NCI-H2081 treated with DMSO at 0.1 percent for 48 hours (cell line): ENCODE results near the gene CIPC.

Experiments used
- DNase-seq: peaks from one replicate; lab custom pipeline; 2025; lab: John Stamatoyannopoulos, UW

The CIPC gene

DNA sequence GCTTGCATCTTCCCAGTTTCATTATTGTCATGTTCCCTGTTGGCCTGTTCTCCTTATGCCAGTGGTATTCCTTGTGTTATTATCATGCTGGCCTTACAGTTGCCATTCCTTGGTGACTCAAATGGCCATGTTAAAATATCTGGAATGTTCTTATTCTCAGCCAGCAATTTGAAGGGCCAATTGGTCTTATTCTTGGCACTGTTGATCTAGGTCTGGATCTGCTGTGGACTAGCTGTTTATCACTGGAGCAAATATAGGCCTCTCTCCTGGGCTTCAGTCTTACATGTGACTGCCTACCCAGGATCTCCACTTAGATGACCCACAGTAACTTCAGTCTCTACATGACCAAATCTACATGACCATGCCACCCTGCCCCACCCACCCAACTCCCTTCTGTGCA is 5.4 kb downstream of the CIPC start:
- DNase-seq: no peak

DNA sequence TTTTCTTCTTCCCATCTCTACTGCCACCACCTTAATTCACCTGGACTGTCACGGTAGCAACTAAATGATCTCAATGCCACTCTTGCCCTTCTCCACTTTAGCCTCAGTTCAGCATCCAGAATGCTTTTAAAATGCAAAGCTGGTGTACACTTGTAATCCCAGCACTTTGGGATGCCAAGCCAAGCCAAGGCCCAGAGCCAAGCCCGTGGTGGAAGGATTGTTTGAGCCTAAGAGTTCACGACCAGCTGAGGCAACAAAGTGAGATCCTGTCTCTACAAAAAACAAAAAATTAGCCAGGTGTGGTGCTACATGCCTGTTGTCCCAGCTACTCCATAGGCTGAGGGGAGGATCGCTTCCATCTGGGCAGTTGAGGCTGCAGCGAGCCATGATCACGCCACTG is 5.9 kb downstream of the CIPC start:
- no peak for DNase-seq

DNA sequence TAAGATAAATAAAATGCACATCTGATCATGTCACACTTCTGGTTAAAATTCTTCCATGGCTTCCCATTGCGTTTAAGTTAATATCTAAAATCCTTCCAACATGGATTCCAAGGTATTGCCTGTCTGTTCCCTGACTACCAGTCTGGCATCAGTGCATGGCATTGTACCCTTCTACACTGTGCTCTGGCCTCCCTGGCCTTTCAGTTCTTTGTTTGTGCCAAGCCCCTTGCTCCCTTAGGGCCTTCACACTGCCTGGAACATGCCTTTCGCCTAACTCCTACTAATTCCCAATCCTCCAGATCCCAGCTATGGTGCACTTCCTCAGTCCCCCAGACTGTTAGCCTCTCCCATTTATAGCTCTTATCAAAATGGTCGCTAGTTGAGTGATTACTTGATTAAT is 6.3 kb downstream of the CIPC start:
- DNase-seq: no peak

DNA sequence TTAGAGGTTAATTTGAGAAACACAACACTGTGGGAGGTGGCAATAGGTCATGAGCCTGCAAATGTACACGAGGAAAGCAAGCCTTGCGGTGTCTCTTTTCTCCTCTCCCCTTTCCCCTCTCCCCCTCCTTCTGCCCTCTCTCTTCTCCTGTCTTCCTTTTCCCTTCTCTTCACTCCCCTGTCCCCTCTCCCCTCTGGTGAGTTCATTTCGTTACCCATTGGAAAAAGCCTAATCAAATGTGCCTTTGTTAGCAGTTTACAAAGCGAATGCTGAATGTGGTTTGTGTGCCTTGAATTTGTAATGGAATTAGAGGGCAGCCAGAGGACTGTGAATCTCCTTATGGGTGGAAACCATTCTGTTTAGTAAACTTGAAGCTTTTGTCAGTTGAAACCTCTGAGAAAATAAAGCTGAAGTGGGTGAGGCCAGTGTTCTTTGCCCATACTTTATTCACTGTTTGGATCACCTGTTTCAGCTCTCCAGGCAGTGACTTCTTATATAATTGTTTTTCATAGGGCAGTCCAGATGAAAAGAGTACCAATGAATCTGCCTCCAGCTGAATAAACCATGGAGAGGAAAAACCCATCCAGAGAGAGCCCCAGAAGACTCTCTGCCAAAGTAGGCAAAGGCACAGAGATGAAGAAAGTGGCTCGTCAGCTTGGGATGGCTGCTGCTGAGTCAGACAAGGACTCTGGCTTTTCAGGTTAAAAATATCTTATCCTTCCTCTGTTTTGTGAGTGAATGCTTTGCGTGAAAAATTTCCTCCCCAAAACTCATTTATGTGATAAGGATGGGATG is 7.3 kb downstream of the CIPC start:
- DNase-seq: no peak

DNA sequence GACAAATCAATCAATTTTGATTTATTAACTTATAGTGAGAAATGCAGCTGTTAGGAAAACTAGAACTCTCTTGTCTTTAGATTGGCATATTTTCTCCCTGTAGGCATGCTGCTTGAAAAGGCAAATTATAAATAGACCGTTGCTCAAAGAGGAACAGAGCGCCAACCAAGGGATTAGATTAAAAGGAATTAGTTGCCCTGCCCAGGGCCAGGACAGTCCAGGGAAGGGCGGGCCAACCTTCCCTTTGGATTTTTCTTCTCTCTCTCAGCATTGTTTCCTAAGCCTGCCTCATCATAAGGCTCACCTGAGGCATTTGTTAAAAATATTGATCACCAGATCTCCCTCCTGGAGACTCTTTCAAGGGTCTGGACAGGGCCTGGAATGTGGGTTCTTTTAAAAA is 8.6 kb downstream of the CIPC start:
- DNase-seq: no peak

DNA sequence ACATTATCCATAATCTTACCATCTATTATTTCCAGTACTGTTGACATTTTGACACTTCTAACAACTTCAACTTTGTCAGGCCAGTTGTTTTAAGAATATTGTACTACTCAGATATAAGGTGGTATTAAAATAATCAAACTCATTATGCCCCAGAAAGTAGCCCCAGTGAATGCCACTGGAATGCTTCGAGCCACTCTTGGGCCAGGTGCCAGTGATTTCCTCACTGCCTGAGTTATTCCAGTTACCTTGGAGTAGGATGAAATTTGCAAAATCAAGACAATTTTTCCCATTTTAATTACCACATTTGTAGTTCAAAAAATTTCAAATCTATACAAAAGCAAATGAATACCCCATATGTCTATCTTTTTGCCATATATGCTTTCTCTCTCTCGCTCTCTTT is 9.2 kb downstream of the CIPC start:
- no peak for DNase-seq

DNA sequence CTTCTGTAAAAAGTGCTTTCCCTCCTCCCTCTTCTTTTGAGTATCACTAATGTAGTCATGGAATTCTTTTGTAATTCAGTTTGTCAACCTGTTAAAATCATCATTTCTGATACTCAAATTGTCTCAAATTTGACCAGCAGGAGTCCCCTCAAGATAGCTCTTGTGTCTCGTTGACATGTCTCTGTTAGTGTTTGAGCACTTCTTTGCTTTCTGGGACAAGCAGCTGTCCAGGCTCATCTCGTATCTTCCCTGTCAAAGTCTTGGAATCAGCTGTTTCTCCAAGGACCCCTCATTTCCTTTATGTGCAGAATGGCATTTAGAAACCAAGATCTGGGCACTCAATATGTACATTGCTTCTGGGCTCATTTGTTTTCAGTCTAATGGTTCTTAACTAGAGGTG is 10.7 kb downstream of the CIPC start:
- no peak for DNase-seq

DNA sequence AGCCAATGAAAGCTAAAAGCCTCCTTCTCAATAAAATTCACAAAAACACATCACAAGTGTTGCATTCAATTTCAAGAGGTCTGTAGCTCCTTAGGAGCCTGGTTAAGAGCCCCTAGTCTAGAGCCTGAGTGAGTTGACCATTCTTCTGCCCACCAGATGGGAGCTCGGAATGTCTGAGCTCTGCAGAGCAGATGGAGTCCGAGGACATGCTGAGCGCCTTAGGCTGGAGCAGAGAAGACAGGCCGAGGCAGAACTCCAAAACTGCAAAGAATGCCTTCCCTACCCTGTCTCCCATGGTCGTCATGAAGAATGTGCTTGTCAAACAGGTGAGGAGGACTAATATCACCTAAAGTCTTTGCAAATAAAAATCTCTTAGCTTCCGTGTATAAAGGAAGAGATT is 11.6 kb downstream of the CIPC start:
- DNase-seq: no peak

DNA sequence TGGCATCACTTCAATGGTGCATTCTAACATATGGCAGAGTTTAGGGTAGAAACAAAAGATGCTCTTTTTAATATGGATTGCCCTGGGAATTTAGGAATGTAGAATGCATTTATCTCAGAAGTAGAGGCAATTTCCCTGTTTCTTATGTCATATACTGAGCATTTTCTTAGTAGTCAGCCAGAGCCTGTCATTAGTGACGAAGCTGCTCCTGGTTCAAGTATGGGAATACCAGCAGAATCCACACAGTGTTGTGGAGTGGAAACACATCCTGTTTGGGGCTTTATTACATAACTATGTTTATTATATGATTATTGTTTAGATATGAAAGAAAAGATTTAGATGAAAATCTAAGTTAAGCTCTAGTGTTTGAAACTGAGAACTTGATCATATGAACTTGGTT is 12.2 kb downstream of the CIPC start:
- DNase-seq: no peak

DNA sequence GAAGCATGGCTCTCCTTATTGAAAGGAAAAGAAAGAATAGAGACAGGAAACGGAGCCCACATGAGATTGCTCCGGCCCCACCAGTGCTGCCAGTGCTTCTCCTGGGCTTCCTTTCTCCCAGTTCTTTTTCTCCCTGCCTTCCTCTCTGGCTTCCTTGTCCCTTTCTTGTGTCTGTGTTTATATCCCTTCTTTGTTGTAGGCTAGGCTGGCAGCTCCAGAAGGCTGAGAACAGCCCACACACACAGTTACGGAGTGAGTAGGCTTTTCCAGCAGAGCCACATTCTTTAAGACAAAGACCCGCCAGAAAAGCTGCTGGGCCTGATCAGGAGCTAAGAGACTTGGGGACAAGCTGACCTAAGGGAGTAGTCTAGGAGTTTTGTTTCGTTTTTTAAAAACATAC is 13.0 kb downstream of the CIPC start:
- DNase-seq: no peak

DNA sequence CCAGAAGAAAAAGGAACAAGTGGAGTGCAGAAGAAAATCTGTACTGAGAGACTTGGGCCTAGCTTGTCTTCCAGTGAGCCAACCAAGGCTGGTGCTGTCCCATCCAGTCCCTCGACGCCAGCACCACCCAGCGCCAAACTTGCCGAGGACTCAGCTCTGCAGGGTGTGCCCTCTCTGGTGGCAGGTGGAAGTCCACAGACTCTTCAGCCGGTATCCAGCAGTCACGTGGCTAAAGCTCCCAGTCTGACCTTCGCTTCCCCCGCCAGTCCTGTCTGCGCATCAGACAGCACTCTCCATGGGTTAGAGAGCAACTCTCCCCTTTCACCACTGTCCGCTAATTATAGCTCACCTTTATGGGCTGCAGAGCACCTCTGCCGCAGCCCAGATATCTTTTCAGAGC is 15.6 kb downstream of the CIPC start:
- no peak for DNase-seq

DNA sequence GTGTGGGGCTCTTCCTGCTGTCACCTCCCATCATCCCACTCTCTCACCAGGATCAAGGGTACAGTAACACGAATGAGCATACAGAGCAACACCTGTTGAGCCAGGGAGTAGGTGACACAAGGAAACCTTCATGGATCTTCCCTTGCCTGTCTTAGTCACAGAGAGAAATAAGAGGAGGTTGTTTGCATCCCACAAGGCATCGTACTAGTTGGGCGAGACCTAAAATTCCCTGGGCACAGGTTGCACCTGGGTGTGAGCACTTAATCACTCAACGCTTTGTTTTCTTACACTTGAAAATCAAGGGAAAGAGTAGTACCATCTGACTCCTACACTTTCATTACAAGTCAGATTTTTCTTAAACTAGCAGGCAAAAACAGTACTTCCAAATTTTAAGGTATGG is 16.6 kb downstream of the CIPC start:
- no peak for DNase-seq

DNA sequence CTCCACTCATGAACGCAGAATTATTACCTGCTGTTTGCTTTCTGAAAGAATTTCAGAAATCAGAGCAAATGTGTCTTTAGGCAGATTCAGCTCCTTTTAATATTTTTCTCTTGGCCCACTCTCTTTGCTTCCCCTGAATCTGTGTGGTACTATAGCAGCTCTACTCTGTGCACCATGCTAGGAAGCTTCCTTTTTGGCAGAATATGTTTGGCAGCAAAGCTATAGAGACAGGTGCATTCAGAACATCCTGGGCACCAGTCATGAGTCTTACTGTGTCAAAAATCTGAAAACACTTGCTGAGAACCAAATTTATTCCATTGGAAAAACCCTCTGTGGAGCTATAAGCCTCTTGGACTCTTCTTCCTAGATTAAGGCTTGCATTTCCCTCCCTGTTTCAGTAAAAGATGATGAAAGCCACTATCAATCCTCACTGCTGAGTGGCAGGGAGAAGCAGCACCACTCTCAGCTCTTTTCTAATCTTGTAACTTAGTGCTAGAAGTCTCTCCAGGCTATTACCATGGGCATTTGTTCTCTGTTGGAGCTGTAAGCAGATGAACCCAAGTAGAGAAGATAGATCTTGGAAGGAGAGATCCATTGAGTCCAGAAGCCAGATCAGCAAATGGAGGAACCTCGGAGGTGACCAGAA is 18.2 kb downstream of the CIPC start:
- DNase-seq: no peak

DNA sequence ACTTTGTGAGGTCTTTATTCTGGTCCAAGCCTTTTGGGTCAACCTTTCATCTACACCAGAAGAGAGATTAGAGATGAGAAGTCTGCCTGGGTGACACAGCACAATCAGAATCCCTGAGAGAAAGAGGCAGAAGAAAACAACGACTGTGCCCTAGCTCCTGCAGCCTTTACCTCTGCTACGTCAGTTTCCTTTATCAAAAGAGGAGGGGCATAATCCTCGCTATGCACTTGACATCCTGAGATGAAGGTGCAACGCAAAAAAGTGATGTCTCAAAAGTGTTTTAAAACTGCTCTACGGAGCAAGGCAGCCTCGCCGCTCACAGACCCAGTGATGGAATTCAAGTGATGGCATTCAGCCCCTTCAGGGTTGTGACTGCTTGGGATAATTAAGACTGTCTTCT is 21.8 kb downstream of the CIPC start:
- DNase-seq: no peak

DNA sequence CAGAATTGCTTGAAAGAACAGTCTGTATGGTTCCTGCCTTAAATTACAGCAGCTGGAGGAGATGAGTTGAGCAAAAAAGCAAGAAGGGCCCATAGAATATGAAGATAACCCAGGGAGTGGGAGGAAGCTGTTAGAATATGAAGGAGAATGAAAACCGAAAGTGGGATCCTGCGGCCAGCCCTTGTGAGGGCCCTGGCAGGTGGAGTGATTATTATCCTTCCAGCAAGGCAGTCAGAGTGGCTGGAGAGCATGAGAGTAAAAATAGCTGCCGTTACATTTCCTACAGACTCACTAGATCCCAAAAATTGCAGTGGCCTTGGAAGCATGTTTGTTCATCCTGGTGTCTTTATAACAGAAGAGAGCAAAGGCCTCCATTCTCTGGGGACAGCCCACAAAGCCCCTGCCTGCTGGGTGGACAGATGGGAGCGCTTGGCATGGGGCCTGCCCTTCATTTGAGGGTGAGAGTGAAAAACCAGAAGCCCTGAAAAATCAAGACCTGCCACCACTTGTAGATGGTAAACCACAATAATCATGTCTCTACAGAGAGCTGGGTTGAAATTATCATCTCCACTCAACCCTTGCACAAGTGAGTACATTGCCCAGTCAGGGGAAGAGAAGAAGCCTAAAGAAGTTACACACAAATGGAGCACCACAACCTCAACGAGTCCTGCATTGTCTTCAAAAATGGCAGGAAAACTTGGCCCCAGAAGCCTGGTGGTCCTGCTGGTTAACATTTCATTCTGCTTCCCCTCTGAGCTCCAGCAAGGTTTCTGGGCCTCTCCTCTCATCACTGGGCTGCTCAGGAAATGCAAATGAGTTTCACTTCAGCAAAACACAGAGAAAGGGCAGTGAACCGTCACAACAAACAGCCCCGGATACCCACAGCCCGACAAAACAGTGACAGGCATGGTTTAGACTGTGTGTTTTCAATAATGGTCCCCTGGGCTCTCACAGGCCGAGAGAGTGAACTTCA is 23.0 kb downstream of the CIPC start:
- DNase-seq: no peak

DNA sequence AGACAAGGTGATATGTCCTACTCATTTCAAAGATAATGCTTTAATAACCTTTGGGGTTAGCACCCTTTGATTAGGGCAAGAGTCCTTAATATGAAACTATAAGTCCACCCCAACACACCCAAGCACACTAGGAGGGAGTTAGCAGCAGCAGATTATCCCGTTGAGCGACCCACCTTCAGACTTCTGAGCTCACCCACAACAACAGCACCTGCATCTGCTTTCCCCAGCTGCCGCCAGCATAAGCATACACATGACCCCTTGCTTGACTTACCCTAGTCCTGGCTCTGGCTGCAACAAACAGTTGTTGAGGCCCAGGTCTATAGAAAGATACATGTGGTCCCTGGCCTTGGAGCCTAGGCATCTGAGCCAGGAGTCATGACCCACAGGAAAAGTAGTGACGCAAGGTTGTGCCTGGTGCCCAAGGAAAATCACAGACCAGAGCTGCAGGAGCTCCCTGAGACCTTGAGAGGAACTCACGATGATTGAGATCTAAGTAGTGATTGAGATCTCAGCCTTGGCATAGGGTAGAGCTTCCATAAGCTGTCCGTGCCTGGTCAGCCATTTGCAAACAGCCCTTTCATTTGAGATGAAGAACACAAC is 24.6 kb downstream of the CIPC start:
- no peak for DNase-seq

DNA sequence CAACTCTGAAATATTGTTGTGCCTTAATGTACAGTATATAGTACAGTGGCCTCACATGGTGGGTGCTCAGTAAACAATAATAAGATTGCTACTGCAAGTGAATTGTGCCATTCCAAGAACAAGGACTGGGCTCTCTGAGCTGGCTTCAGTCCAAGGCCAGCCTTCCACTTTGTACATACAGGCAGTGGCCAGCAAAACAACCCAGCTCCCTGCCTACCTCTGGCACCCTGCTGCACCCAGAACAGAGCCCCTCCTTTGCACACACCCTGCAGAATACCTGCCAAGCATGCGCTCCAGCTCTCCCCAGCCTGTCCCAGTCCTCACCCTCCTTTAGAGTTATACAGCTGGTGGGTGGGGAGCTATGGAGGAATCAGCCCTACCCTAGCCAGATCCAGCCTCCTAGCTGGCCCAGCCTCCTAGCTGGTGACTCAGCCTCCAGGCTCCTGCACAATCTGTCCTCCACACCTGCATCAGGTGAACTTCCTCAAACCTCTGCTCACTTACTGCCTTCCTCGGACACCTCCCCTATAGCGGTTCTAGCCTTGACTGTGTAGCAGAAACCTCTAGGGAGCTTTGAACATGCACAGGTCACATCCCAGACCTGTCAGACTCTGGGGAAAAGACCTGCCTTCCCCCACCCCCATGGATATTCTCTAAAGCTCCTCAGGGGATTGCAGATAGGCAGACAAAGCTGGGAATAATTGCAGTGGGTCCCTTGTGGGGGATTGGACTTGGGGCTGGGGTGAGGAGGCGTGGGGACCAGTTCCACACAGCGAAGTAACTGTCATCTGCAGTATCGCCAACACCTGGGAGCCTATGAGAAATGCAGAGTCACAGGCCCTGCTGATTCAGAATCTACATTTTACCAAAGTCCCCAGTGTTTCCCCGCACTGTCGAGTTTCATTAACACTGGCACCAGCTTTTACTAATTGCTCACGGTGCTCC is 25.6 kb downstream of the CIPC start:
- DNase-seq: peak; percentile 34

DNA sequence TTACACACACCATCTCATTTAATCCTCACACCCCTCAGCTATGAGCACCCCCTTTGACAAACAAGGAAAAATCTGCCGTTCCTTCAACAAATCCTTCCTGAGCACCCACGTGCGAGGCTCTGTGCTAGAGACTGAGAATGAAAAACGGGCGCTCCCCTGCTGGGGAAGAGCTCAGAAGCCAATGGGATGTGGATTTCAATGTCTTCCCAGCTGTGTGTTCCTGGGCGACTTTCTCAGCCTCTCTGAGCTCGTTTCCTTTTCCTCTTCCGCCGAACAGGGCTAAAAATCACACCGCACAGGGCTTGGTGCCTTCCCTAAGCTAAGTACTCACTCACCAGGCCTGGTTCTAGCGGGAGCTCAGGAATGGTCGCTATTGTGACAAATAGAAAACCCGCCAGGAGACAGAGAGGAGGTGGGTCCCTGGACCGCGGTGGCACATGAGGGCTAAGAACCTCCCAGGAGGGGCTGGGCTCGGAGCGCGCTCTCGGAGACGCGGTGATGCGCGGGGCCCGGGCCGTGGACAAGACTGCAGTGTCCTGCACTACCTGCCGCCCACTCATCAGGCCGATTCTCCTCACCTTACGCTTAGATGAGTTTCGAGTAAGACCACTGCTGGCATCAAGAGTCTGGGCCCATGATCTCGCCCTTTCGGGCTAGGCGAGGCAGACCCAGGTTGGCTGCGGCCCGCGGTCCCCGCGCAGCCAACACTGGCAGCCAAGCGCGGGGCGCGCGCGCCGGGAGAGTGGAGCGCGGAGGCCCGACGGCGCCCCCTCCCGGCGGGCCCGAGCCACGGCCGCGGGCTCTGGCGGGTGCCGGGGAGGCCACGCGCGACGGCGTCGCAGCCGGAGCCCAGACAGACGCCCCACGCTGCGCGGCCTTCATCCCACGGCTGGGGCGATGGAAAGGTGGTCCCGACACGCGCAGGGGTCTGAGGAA is 26.6 kb downstream of the CIPC start:
- no peak for DNase-seq

DNA sequence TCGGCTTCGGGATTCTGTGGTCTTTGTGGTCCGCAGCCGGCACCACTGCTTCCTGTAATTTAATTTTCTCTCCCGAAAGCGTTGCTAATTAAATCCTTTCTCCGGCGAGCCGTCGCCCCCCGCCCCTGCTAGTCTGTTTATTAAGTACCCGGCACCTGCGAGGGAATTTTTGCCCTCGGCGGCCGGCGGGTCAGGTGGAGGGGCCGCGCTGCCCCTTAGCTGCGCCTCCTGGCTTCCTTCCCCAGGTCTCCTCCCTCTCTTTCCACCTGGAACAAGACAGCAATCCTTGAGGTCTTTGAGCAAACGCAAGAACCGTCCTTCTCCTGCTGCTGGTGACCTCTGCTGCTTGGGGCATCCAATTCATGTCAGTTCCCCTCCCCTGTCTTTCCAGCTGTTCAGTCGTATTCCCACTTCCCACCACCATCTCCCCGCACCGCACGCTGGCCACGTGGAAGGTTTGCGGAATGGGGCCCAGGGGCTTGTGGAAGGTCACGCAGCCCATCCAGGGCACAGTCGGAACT is 27.3 kb downstream of the CIPC start:
- DNase-seq: no peak

DNA sequence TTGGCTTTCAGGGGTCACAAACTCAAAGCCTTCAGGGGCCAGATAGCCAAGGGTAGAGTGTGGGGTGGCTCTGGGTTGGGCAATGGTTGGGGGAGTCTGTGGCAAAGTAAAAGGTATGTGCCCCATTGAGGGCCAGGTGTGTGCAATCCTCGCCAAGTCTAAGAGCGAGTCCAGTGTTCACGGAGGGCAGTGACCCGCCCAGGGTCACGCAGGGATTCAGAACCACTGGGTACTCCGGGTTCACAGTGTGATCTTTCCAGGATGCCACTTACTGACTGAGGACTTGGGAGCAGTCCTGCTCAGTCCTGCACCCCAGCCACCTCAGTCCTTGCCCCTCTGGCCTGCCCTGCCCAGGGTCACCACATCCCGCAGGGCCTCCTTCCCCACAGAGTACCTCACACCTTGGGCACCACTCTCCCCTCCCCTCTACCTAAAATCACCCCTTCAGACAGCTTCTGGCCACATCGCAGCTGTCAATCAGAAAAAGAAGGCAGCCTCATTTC is 27.8 kb downstream of the CIPC start:
- DNase-seq: no peak
